Adrenal gland (tissue), 12 donors: ENCODE measurements around the gene EYA4. TPM values are rescaled to one million over a fixed set of nuclear protein-coding genes. Genes with fewer than 3 reads are reported as not detected.

Source experiments
- DNase-seq, 7 donors: peaks; one replicate each; pipeline ENCODE4 v3.0.0-alpha.2; 2019 to 2020
- H3K27ac ChIP-seq, 5 donors: fragments of 200-600 bp; sonication (generic) in 4 of 5; 1 replicate in 3 of 5; 2 replicates in 2 of 5; pipeline versions ENCODE4 v1.5.1 to v1.8.0; 2016 to 2020; ENCODE audit warnings: mild to moderate bottlenecking in 1 of 5
- H3K27me3 ChIP-seq: fragments of 200-600 bp; 2 replicates; pipeline ENCODE4 v1.8.0; 2021
- H3K36me3 ChIP-seq, 2 donors: fragments of 200-600 bp; replicated peaks in 1 of 2; 1 replicate in 1 of 2; 2 replicates in 1 of 2; pipeline versions ENCODE4 v1.5.1 to v1.8.0; 2018 to 2022
- H3K4me1 ChIP-seq, 2 donors: fragments of 200-600 bp; replicated peaks in 1 of 2; 1 replicate in 1 of 2; 2 replicates in 1 of 2; pipeline versions ENCODE4 v1.5.1 to v1.8.0; 2018 to 2021
- H3K4me3 ChIP-seq, 4 donors: fragments of 200-600 bp; sonication (generic) in 3 of 4; one replicate each; pipeline ENCODE4 v1.5.1; 2016 to 2018
- H3K9me3 ChIP-seq, 3 donors: fragments of 200-600 bp; sonication (generic) in 1 of 3; replicated peaks in 1 of 3; 1 replicate in 2 of 3; 2 replicates in 1 of 3; pipeline versions ENCODE4 v1.5.1 to v1.8.0; 2016 to 2021
- POLR2A ChIP-seq, 2 donors: fragments of 450-650 bp; IDR thresholded peaks; one replicate each; pipeline ENCODE4 v1.6.1; 2017; ENCODE audit warnings: antibody characterized with exemption in 2 of 2, mild to moderate bottlenecking in 2 of 2, moderate library complexity in 1 of 2
- WGBS, 4 donors: extraction: QIAGEN DNeasy Blood & Tissue Kit in 2 of 4; methylation state at CpG; one replicate each; pipeline versions ENCODE4 v1.1.5 to v1.1.7; 2013 to 2017; 5-methylcytosine and 5-hydroxymethylcytosine counted together
- intact Hi-C, 2 donors: fragments of 100-400 bp; cut with DNase I; formaldehyde crosslinking; loops; one replicate each; pipeline versions ENCODE4 v1.14.1 to v1.15.0; 2022 to 2023
- polyA plus RNA-seq, 3 donors: library from polyadenylated mRNA; stranded (reverse); fragments of 200-250 nt in 2 of 3; fragments of 350-450 nt in 1 of 3; fragmentation: Illumina TruSeq in 1 of 3; extraction: RNeasy Lipid Tissue Mini Kit (QIAGEN cat#74804) in 1 of 3; gene quantifications; one replicate each; pipeline ENCODE4 v1.2.3, GENCODE V29; 2013 to 2014
- total RNA-seq, 9 donors: library from RNA; depleted of rRNA in 4 of 9; stranded (reverse); fragments of >200 nt in 4 of 9; fragments of 120-200 nt in 1 of 9; fragmentation: NEBNext Ultra II Directional in 1 of 9; extraction: Animal tissue kit (Norgen Biotek cat#: 25700) in 1 of 9; gene quantifications; one replicate each; pipeline versions ENCODE4 v1.1.0 to v1.2.4, GENCODE V29; 2013 to 2023
- TF ChIP-seq, protein P1 (sequence below), 6 experiments: fragments of 450-650 bp in 4 of 6; fragments of 200-600 bp in 2 of 6; sonication (generic) in 1 of 6; IDR thresholded peaks; 1 replicate in 5 of 6; 2 replicates in 1 of 6; pipeline versions ENCODE4 v1.5.1 to v1.8.0; 2016 to 2021; ENCODE audit warnings: antibody characterized with exemption in 6 of 6, mild to moderate bottlenecking in 2 of 6, moderate library complexity in 1 of 6
- donor health status: healthy with polysubstance abuse.
- donor health status: Bipolar disorder and iron deficiency.
- donor health status: DM: yes; HTN: yes; CAD: no.
- donor health status: DM: no; HTN: no; CAD: no.
- donor health status: DM: no; HTN: no; CAD: no.
- donor health status: DM: yes; HTN: yes; CAD: no.

Gene EYA4
- total and polyA plus RNA-seq, 12 donors: 0.17 to 6.3 (median 1.6) TPM

GRCh38 chr6:133230052-133230451 is 11.1 kb upstream of the EYA4 start:
- DNase-seq: no peak
- no peak overlapping the region for H3K27ac ChIP-seq
- H3K27me3 ChIP-seq: no peaks in the 10 kb centered on the region
- intact Hi-C loops: no loop called here
- WGBS, 4 donors: 82 to 91% (median 90%) methylated on average over 1 of the region's 1 CpG
- no peaks in the 10 kb centered on the region for H3K36me3 ChIP-seq
- no peaks in the 10 kb centered on the region for H3K9me3 ChIP-seq
- TF ChIP-seq, protein P1, sequence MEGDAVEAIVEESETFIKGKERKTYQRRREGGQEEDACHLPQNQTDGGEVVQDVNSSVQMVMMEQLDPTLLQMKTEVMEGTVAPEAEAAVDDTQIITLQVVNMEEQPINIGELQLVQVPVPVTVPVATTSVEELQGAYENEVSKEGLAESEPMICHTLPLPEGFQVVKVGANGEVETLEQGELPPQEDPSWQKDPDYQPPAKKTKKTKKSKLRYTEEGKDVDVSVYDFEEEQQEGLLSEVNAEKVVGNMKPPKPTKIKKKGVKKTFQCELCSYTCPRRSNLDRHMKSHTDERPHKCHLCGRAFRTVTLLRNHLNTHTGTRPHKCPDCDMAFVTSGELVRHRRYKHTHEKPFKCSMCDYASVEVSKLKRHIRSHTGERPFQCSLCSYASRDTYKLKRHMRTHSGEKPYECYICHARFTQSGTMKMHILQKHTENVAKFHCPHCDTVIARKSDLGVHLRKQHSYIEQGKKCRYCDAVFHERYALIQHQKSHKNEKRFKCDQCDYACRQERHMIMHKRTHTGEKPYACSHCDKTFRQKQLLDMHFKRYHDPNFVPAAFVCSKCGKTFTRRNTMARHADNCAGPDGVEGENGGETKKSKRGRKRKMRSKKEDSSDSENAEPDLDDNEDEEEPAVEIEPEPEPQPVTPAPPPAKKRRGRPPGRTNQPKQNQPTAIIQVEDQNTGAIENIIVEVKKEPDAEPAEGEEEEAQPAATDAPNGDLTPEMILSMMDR (IDR thresholded peaks at IDR 0.05): no peak
- no peak overlapping the region for H3K4me3 ChIP-seq
- H3K4me1 ChIP-seq: no peaks in the 10 kb centered on the region

- WGBS, 4 donors: 80 to 96% (median 90%) methylated on average over 1 of the region's 1 CpG
- TF ChIP-seq, protein P1 (IDR thresholded peaks at IDR 0.05): no peak
- TF ChIP-seq POLR2A (IDR thresholded peaks at IDR 0.05): no peak
- no peaks in the 10 kb centered on the region for H3K27me3 ChIP-seq
- H3K4me3 ChIP-seq: no peak overlapping the region
- intact Hi-C loops: no loop called here
- no peaks in the 10 kb centered on the region for H3K4me1 ChIP-seq
- DNase-seq: no peak
- no peaks in the 10 kb centered on the region for H3K36me3 ChIP-seq
- no peaks in the 10 kb centered on the region for H3K9me3 ChIP-seq
- no peak overlapping the region for H3K27ac ChIP-seq
Measured at GRCh38 chr6:133235221-133235620, 5.9 kb upstream of the EYA4 start.

GRCh38 chr6:133236932-133237331 is 4.2 kb upstream of the EYA4 start:
- WGBS, 4 donors: 75 to 88% (median 84%) methylated on average over 1 of the region's 1 CpG
- no peak for DNase-seq
- Histone ChIP-seq H3K4me1 (peaks cover 0 to 7% of the 10 kb centered on the region in 2 donors), H3K9me3 (no peaks in the 10 kb centered on the region), H3K27me3 (peaks cover 16% of the 10 kb centered on the region), H3K27ac (no peak overlapping the region), H3K4me3 (no peak overlapping the region), H3K36me3 (no peaks in the 10 kb centered on the region)
- no peak for TF ChIP-seq POLR2A (IDR thresholded peaks at IDR 0.05)
- TF ChIP-seq, protein P1 (IDR thresholded peaks at IDR 0.05): no peak
- intact Hi-C loops: no loop called here

DNA sequence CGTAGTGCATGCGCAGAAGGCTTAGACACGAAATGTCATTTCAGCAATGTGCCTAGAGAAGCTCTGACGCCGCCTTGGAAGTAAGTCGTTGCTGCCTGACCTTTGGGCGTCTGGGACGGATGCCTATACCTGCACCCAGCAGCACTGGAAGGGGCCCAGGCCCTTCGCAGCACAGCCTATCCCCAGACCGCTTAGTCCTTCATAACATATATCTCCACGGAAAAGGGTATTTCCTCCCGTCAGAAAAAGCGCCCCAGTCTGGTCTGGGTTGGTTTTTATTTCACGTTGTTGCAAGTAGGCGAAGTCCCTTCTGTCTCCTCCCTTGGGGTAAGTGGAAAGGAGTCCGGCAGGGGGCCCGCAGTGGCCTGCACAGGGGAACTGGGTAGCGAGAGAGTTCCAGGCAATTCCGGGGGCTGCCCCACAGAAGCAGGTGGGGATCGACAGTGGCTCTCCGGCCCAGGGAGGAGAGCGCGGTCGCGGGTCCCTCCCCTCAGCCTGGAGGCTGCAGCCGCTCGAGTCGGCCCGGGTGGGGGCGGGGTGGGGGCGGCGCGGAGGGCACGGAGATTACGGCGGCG is 559 bp upstream of the EYA4 start:
- intact Hi-C loops: no loop called here
- DNase-seq: peak in 1 of 7 donors; percentile 15
- Histone ChIP-seq H3K4me1 (peaks cover 0 to 7% of the 10 kb centered on the region in 2 donors), H3K9me3 (no peaks in the 10 kb centered on the region), H3K27me3 (peaks cover 39% of the 10 kb centered on the region), H3K4me3 (peak overlapping the region in 2 of 4 donors; percentile 2 to 49), H3K36me3 (no peaks in the 10 kb centered on the region), H3K27ac (peak overlapping the region in 1 of 5 donors; percentile 58)
- 12 to 41% (median 22%) methylated on average over 12 to 37 of the region's 37 CpGs for WGBS, 4 donors
- TF ChIP-seq POLR2A (IDR thresholded peaks at IDR 0.05): no peak
